Aorta (tissue), 5 donors: Measurements from ENCODE around the gene VEGFA. TPM values are rescaled to one million over a fixed set of nuclear protein-coding genes. Genes with fewer than 3 reads are reported as not detected.
A peak's percentile ranks its signal among the peaks of the same experiment; 100 is the strongest.
"Not testable (repeated sequence)": the region's sequence is repeated elsewhere in the genome, so short reads cannot be mapped to it uniquely, and the experiment has no call there.

ENCODE experiments used
- ATAC-seq: fragments of 200-7000 bp; cut with Tn5 transposase; one replicate; pipeline ENCODE4 v1.9.1; 2022; ENCODE audit warnings: moderate library complexity; ENCODE audit not compliant: low FRiP score
- DNase-seq, 2 donors: peaks; one replicate each; pipeline ENCODE4 v3.0.0-alpha.2; 2020
- H3K27ac ChIP-seq, 2 donors: one replicate each; pipeline ENCODE4 v1.5.1; 2013; ENCODE audit warnings: low read length in 2 of 2, mild to moderate bottlenecking in 2 of 2, moderate library complexity in 2 of 2, control low read depth in 1 of 2, inconsistent platforms in 1 of 2, low read depth in 1 of 2
- H3K27me3 ChIP-seq, 2 donors: one replicate each; pipeline ENCODE4 v1.6.1; 2013; ENCODE audit warnings: control low read depth in 1 of 2, low read length in 1 of 2, mild to moderate bottlenecking in 1 of 2, moderate library complexity in 1 of 2; ENCODE audit not compliant: insufficient read depth in 2 of 2, control insufficient read depth in 1 of 2
- H3K36me3 ChIP-seq, 2 donors: one replicate each; pipeline ENCODE4 v1.6.1; 2013; ENCODE audit warnings: control low read depth in 1 of 2, low read length in 1 of 2, mild to moderate bottlenecking in 1 of 2; ENCODE audit not compliant: insufficient read depth in 2 of 2, control insufficient read depth in 1 of 2
- H3K4me1 ChIP-seq, 2 donors: one replicate each; pipeline ENCODE4 v1.6.1; 2013; ENCODE audit warnings: low read length in 2 of 2, control low read depth in 1 of 2, mild to moderate bottlenecking in 1 of 2, moderate library complexity in 1 of 2; ENCODE audit not compliant: insufficient read depth in 2 of 2, control insufficient read depth in 1 of 2
- H3K4me3 ChIP-seq, 2 donors: one replicate each; pipeline ENCODE4 v1.5.1; 2013; ENCODE audit warnings: low read length in 2 of 2, control low read depth in 1 of 2, mild to moderate bottlenecking in 1 of 2
- H3K9me3 ChIP-seq: one replicate; pipeline ENCODE4 v1.6.1; 2013; ENCODE audit warnings: mild to moderate bottlenecking, low read length; ENCODE audit not compliant: control insufficient read depth
- WGBS, 2 donors: extraction: QIAGEN DNeasy Blood & Tissue Kit; methylation state at CpG; one replicate each; pipeline ENCODE4 v1.1.7; 2013; 5-methylcytosine and 5-hydroxymethylcytosine counted together
- intact Hi-C, 2 donors: fragments of 100-400 bp; cut with DNase I; formaldehyde crosslinking; loops; one replicate each; pipeline versions ENCODE4 v1.14.2 to v1.15.0; 2022
- polyA plus RNA-seq, 2 donors: library from polyadenylated mRNA; stranded (reverse); fragments of 200-250 nt; gene quantifications; one replicate each; pipeline ENCODE4 v1.2.3, GENCODE V29; 2013
- total RNA-seq, 2 donors: library from RNA; stranded (reverse); fragmentation: NEBNext Ultra II Directional; extraction: Animal tissue kit (Norgen Biotek cat#: 25700); gene quantifications; one replicate each; pipeline ENCODE4 v1.2.1, GENCODE V29; 2021
- donor health status: healthy with polysubstance abuse.
- donor health status: Bipolar disorder and iron deficiency.
- donor health status: DM: no; HTN: no; CAD: no.
- donor health status: DM: no; HTN: no; CAD: no.
- donor health status: DM: yes; HTN: yes; CAD: no.

VEGFA gene
- total and polyA plus RNA-seq, 4 donors, result 7.6 to 247 (median 57.6) TPM

DNA sequence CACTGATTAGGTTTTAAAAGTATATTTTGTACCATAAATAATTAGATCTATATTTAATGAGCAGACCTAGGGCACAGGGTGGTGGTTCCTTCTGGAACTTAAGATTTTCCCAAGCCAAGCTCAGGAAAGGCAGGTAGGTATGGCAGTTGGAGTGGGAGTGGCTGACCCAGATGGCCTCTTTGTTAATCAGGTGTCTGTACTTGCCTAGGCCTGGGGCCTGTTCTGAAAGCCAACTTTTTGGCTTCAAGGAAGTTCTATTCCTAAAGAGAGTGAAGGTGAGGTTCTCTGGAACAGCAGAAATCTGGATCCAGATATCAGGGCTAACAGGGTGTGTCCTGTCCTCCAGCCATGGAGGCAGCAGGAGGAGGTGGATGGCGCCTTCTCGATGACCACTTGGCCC, 44.9 kb downstream of the VEGFA start:
- 45 to 50% methylated on average over 2 of the region's 2 CpGs for WGBS, 2 donors
- no peak overlapping the region for H3K27ac ChIP-seq
- no peaks in the 10 kb centered on the region for H3K27me3 ChIP-seq
- H3K9me3 ChIP-seq, result no peaks in the 10 kb centered on the region
- intact Hi-C loops, result no loop called here
- DNase-seq (no peak), ATAC-seq (no peak)
- no peaks in the 10 kb centered on the region for H3K4me1 ChIP-seq
- no peaks in the 10 kb centered on the region for H3K36me3 ChIP-seq
- H3K4me3 ChIP-seq, result no peak overlapping the region

GRCh38 chr6:43817192-43817591, 47.2 kb downstream of the VEGFA start:
- no peak overlapping the region for H3K4me3 ChIP-seq
- H3K36me3 ChIP-seq, result no peaks in the 10 kb centered on the region
- DNase-seq (no peak), ATAC-seq (no peak)
- no peak overlapping the region for H3K27ac ChIP-seq
- intact Hi-C loops, result no loop called here
- H3K9me3 ChIP-seq, result no peaks in the 10 kb centered on the region
- WGBS, 2 donors, result 78 to 85% methylated on average over 4 of the region's 4 CpGs
- H3K4me1 ChIP-seq, result no peaks in the 10 kb centered on the region
- H3K27me3 ChIP-seq, result no peaks in the 10 kb centered on the region

- whole genome bisulfite sequencing, 2 donors, result 90 to 94% methylated on average over 9 of the region's 9 CpGs
- H3K27me3 ChIP-seq, H3K4me3 ChIP-seq, H3K27ac ChIP-seq, ATAC-seq, H3K36me3 ChIP-seq, intact Hi-C loops, H3K9me3 ChIP-seq, DNase-seq, H3K4me1 ChIP-seq: not testable (repeated sequence)
Observed at GRCh38 chr6:43818973-43819372, 49.0 kb downstream of the VEGFA start.

- no peaks in the 10 kb centered on the region for H3K4me1 ChIP-seq
- WGBS, 2 donors, result 66 to 71% methylated on average over 5 of the region's 5 CpGs
- H3K27ac ChIP-seq, result no peak overlapping the region
- DNase-seq, result no peak
- no peaks in the 10 kb centered on the region for H3K27me3 ChIP-seq
- no peaks in the 10 kb centered on the region for H3K36me3 ChIP-seq
- intact Hi-C loops, result no loop called here
- H3K9me3 ChIP-seq, result no peaks in the 10 kb centered on the region
- no peak overlapping the region for H3K4me3 ChIP-seq
- ATAC-seq, result no peak
Observed at GRCh38 chr6:43819958-43820357, 49.9 kb downstream of the VEGFA start.

- ATAC-seq (no peak), DNase-seq (peak in 1 of 2 donors; percentile 25)
- Histone ChIP-seq H3K9me3 (no peaks in the 10 kb centered on the region), H3K27me3 (no peaks in the 10 kb centered on the region), H3K4me3 (no peak overlapping the region), H3K36me3 (no peaks in the 10 kb centered on the region), H3K27ac (no peak overlapping the region), H3K4me1 (no peaks in the 10 kb centered on the region)
- 90 to 91% methylated on average over 6 of the region's 6 CpGs for WGBS, 2 donors
- intact Hi-C loops, result no loop called here
Observed at GRCh38 chr6:43820486-43820885, 50.5 kb downstream of the VEGFA start.

GRCh38 chr6:43821101-43821886, 51.3 kb downstream of the VEGFA start:
- Histone ChIP-seq H3K4me1 (no peaks in the 10 kb centered on the region), H3K27ac (no peak overlapping the region), H3K27me3 (no peaks in the 10 kb centered on the region), H3K4me3 (no peak overlapping the region), H3K9me3 (no peaks in the 10 kb centered on the region), H3K36me3 (no peaks in the 10 kb centered on the region)
- intact Hi-C loops, result no loop called here
- DNase-seq (no peak), ATAC-seq (no peak)
- 58 to 60% methylated on average over 4 of the region's 4 CpGs for WGBS, 2 donors

DNA sequence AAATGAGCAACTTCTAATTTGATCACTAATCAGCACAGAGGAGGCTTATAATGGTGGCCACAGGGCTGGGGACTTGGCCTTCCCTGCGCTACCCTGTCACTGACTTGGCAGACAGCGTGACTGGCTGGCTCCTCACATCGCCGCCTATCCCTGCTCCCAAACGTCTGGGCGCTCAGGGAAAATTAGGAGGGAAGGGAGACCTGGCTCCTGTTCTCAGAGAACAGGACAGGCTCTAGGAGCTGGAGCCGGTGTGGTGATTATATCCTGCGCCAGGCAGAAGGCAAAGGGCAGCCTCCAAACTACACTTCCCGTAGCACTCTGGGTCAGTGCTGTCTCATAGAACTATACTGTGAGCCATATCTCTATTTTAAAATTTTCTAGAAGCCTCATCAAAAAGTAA, 53.4 kb downstream of the VEGFA start:
- Histone ChIP-seq H3K27ac (no peak overlapping the region), H3K27me3 (no peaks in the 10 kb centered on the region), H3K9me3 (no peaks in the 10 kb centered on the region), H3K4me1 (no peaks in the 10 kb centered on the region), H3K36me3 (no peaks in the 10 kb centered on the region), H3K4me3 (no peak overlapping the region)
- 88 to 89% methylated on average over 9 of the region's 9 CpGs for WGBS, 2 donors
- intact Hi-C loops, result no loop called here
- DNase-seq (peak in 1 of 2 donors; percentile 54), ATAC-seq (no peak)

DNA sequence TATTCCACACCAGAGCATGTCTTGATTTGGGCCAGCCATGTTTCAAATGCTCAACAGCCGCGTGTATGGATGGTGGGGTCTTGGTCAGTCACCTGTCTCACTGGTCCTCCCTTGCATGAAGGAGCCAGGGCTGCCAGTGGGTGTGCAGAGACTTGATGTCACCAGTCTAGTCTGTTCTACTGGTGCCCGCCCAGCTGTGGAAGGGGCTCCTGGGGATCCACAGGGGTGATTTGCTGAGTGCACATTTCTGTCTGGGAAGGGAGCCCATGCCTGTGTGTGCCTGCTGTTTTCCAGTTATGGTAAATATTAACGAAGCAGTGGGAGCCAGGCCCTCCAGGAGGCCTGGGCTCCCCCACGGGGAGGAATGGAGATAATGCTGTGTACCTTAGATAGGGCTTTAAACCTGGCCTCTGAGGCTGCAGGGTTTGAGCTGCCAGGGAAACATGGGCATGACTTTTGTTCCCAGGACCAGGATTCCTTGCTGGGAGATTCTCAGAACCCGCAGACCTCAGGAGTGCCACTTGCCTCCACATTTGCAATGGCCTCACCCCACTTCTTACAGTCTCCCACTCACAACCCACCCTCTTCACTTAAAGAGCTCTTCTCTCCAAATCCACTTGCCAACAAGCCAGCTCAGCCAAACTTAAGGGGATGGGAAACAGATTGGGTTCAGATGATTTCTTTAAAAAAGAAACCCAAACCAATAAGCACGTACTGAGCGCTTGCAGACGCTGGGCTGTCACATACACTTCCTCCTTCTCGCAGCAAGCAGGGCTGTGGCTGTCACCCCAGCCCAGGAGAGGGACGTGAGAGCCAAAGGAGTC, 54.1 kb downstream of the VEGFA start:
- DNase-seq, result peak in 1 of 2 donors; percentile 59
- H3K27me3 ChIP-seq, result no peaks in the 10 kb centered on the region
- no peak overlapping the region for H3K4me3 ChIP-seq
- H3K27ac ChIP-seq, result no peak overlapping the region
- ATAC-seq, result peak; percentile 54
- intact Hi-C loops, result no loop called here
- no peaks in the 10 kb centered on the region for H3K4me1 ChIP-seq
- 40 to 48% methylated on average over 11 of the region's 11 CpGs for whole genome bisulfite sequencing, 2 donors
- no peaks in the 10 kb centered on the region for H3K9me3 ChIP-seq
- no peaks in the 10 kb centered on the region for H3K36me3 ChIP-seq

DNA sequence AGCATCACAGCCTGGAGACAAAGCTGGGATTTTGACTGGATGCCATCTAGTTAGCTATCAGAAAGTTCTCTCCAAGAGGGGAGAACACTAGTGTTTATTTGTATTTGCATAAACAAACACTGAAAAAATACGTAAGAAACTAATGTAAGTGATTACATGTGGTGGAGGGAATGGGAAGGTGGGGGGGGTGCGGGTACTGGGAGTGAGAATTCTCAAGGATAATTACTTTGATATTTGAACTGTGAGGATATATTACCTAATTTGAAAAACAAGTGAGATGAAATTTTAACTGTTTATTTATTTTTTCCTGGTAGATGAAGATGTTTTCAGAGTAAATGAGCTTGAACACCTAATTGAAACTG, 54.7 kb downstream of the VEGFA start:
- ATAC-seq, result no peak

More for the DNA sequence above, 54.7 kb downstream of the VEGFA start:
- H3K4me3 ChIP-seq, result no peak overlapping the region
- 66 to 74% methylated on average over 2 of the region's 2 CpGs for WGBS, 2 donors
- H3K36me3 ChIP-seq, result no peaks in the 10 kb centered on the region
- no peaks in the 10 kb centered on the region for H3K9me3 ChIP-seq
- DNase-seq, result no peak
- H3K4me1 ChIP-seq, result no peaks in the 10 kb centered on the region
- H3K27me3 ChIP-seq, result no peaks in the 10 kb centered on the region
- no peak overlapping the region for H3K27ac ChIP-seq
- intact Hi-C loops, result no loop called here
